Endometrial microvascular endothelial cells (primary cell): ENCODE measurements around the gene NFE2L3. TPM values are rescaled to one million over a fixed set of nuclear protein-coding genes. Genes with fewer than 3 reads are reported as not detected.
"Not testable (repeated sequence)": the region's sequence is repeated elsewhere in the genome, so short reads cannot be mapped to it uniquely, and the experiment has no call there.

Experiments
- in situ Hi-C: cut with HindIII; loops from 2 replicates; pipeline ENCODE4 v1.10.0; 2017; ENCODE audit warnings: low sequenced_read_pairs, low pct_unique_long_range_greater_than_20kb; ENCODE audit errors: inconsistent ontology term
- total RNA-seq: library from RNA; depleted of rRNA; stranded (reverse); fragments of >200 nt; gene quantifications from one replicate; pipeline ENCODE4 v1.2.3, GENCODE V29; 2015; ENCODE audit errors: inconsistent ontology term

The NFE2L3 gene
- total RNA-seq, 1 donor from 2014 or later = 84.3 TPM

DNA sequence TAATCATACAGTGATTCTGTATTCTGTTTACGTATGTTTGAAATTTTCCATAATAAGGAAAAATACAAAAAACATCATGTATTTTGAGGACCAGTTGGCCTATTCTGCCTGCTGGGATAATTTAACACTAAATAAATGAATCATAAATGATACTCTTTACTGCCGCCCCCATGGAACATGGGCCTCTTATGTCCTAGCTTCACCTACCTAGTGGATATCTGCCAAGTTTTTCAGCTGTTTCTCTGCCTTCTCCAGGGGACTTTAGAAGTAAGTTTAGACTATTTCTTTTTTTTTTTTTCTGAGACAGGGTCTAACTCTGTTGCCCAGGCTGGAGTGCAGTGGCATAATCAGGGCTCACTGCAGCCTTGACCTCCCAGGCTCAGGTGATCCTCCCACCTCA lies 10.4 kb downstream of the NFE2L3 start:
- in situ Hi-C loops = no loop called here

DNA sequence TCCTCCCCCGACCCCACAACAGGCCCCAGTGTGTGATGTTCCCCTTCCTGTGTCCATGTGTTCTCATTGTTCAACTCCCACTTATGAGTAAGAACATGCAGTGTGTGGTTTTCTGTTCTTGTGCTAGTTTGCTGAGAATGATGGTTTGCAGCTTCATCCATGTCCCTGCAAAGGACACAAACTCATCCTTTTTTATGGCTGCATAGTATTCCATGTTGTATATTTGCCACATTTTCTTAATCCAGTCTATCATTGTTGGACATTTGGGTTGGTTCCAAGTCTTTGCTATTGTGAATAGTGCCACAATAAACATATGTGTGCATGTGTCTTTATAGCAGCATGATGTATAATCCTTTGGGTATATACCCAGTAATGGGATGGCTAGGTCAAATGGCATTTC lies 11.8 kb downstream of the NFE2L3 start:
- in situ Hi-C loops = not testable (repeated sequence)

DNA sequence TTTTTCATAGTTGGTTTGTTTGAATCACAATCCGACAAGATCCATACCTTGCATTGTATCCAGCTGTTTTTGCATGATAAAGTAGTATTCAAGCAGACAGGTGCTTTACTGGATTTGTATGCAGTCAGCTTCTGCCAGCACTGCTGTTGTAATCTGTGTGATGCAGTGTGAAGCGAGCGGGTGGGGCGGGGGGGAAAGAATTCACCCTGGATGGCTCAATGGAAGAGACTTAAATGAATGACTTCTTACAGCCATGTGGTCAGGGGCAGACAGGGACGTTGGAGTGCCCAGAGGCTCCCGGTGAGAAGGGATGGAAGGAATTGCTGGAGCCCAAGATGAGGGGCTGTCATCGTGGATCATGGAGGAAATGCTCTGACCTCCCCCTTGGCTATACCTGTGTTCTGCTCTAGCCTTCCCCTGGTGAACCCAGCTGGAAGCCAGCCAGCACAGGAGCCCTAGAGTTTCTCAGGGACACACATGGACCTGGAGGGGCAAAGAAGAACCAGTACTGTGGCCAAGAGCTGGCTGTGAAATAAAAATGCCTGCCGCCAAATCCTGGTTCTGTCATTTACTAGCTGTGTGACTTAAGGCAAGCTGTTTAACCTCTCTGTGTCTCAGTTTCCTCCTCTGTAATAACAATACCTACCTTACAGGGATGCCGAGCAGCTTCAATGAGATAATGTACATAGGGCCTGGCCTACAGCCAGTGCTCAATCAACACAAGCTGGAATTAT lies 14.1 kb downstream of the NFE2L3 start:
- in situ Hi-C loops = no loop called here

DNA sequence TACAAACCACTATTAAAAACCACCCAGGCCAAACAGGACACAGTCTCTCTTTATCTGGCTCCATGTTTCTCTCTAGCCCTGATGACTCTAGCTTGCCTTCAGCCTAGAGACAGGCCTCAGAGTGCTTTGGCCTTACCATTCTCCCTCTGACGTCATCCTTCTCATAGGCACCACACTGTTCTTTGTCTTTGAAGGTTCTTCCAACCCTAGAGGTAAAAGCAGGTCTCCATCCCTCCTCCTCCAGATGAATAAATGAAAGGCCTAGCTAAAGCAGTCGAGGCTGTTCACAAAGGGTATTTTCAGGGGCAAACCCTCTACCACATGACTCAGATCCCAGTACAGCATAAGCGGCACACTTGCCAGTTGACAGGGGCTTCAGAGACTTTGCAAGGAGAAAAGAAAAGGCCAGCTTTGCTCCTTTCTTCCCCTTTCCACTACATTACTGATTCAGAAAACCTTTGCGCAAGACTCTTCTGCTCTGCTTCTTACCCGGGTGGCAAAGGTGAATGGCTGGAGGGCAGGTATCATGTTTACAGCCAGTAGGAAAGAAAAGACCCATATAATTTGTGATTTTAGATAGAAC lies 14.8 kb downstream of the NFE2L3 start:
- in situ Hi-C loops = no loop called here

DNA sequence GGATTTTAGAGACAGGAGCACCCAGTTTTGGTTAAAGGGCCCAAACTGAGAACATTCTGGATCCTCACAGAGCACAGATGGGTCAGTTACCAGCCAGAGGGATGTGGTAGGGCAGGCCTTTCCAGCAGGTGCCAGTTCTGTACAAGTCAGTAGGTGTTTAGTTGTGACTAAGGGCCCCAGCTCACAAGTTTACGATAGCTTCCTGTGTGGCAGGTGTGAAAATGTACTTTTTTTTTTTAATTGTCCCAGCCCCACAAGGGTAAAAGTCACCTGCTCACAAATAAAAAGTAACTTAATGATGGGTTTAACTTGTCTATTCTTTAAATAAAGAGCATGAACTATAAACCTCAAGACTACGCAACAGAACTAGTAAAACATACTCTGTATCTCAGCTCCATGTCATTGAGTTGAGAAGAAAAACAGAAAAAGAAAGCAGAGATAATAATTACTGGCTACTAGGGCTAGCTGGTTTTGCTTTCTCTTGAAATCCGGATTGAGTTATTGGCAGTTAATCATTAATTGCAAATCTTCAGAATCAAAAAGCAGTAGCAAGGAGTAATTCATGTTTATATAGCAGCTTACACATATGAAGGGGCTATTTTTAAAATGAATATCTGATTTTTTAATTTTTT lies 15.4 kb downstream of the NFE2L3 start:
- in situ Hi-C loops = no loop called here

- in situ Hi-C loops = no loop called here
Measured at GRCh38 chr7:26168458-26169023, 16.5 kb downstream of the NFE2L3 start.

DNA sequence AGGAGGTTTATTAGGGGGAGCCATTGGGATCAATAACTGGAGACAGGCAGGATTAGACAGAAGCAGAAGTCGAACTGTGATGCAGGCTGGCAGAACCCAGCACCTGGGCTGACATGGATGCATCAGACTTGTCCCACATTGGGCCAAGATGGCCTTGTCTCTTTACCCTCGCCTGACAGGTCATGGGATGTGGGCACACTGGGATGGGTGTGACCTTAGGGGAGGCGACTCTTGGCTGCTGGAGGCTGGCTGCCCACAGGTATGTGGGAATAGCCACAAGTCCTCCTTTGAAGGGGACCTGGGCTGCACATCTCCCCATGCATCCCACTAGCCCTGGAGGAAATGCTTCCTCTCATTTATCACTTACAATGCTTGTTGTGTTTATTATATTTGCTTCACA lies 17.3 kb downstream of the NFE2L3 start:
- in situ Hi-C loops = no loop called here

DNA sequence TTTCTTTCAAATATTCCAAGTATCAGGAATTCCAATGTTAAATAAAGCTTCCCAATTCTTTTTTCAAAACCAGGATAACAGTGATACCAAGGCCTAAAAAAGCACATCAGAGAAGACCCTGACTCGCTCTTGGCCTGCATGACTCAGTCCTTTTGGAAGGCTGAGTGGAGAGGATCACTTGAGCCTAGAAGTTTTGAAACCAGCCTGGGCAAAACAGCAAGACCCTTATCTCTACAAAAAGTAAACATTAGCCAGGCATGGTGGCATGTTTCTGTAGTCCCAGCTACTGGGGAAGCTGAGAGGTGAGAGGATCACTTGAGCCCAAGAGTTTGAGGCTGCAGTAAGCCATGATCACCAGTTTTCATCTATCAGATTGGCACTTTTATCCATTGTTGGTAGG lies 18.7 kb downstream of the NFE2L3 start:
- in situ Hi-C loops = no loop called here

- in situ Hi-C loops = no loop called here
Measured at GRCh38 chr7:26171601-26172000, 19.6 kb downstream of the NFE2L3 start.

GRCh38 chr7:26172048-26172447 lies 20.1 kb downstream of the NFE2L3 start:
- in situ Hi-C loops = no loop called here

DNA sequence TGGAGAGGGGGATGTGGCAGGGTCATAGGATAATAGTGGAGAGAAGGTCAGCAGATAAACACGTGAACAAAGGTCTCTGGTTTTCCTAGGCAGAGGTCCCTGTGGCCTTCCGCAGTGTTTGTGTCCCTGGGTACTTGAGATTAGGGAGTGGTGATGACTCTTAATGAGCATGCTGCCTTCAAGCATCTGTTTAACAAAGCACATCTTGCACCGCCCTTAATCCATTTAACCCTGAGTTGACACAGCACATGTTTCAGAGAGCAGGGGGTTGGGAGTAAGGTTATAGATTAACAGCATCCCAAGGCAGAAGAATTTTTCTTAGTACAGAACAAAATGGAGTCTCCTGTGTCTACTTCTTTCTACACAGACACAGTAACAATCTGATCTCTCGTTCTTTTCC lies 23.9 kb downstream of the NFE2L3 start:
- in situ Hi-C loops = not testable (repeated sequence)

DNA sequence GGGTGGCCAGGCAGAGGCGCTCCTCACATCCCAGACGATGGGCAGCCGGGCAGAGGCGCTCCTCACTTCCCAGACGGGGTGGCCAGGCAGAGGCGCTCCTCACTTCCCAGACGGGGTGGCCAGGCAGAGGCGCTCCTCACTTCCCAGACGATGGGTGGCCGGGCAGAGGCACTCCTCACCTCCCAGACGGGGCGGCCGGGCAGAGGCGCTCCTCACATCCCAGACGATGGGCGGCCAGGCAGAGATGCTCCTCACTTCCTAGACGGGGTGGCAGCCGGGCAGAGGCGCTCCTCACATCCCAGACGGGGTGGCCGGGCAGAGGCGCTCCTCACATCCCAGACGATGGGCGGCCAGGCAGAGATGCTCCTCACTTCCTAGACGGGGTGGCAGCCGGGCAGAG lies 24.7 kb downstream of the NFE2L3 start:
- in situ Hi-C loops = not testable (repeated sequence)

DNA sequence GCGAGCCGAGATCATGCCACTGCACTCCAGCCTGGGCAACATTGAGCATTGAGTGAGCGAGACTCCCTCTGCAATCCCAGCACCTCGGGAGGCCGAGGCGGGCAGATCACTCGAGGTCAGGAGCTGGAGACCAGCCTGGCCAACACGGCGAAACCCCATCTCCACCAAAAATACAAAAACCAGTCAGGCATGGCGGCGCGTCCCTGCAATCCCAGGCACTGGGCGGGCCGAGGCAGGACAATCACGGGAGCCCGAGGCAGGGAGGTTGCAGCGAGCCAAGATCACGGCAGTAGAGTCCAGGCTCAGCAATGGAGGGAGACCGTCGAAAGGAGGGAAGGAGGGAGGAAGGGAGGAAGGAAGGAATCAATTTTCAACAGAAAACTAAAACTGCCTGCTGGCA lies 25.3 kb downstream of the NFE2L3 start:
- in situ Hi-C loops = not testable (repeated sequence)

DNA sequence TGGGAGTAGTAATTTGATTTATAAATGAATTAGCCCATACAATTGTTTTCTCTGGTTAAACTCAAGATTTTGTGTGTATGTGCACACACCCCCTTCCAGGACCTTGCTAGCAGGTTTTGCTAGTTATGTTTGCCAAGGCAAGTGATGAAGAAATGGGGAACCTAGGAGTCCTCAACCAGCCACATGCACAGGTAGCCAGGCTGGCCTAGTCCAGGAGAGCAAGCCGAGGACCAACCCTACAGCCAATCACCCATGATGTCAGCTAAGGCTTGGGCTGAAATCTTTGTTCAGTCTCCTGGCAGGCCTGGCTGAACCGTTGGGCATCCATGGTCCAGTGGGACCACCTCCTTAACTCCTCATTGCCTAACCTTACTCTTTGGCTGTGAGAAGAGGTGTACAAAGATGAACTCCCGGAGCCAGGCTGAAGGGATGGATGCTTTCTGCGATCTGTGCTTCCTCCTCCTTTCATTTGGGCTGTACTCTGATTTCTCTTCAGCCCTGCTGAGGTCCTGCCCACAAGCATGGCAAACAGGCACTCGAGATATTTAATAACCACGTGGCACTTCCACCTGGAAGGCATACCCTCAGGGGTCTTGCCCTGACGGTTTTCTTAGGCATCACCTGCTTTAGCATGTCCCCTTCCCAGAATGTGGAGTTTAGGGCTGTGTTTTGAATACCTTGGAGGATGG lies 26.4 kb downstream of the NFE2L3 start:
- in situ Hi-C loops = no loop called here

GRCh38 chr7:26179422-26179821 lies 27.4 kb downstream of the NFE2L3 start:
- in situ Hi-C loops = no loop called here

DNA sequence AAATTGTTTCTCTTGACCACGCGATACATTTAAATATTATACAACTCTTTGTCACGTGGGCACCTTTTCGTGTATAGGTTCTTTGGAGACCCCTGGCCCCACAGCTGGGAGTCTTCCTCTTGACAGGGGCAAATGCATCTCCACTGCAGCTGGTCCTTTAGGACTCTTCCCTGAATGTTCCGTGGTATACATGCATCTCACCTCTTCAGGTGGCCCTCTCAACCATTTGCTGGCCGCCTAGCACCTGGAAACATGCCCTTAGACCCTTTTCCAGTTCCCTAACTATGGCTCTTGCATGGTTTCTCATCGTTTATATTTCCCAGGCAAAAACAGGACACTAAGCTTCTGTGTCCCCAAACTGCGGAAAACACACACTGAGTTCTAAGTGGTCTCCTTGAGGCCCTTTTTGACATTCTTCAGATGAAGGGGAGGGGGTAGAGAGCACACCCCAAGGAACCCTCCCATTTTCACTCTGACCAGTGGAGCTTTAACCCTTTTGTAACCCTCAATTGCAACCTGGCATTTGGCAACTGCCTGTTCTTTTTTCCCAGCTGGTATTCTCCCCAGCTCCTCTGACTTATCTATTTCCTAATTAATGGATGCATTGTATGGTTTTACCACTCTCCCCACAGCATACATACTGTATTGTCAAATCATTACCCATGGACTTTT lies 28.0 kb downstream of the NFE2L3 start:
- in situ Hi-C loops = no loop called here

- in situ Hi-C loops = no loop called here
Measured at GRCh38 chr7:26180792-26181198, 28.8 kb downstream of the NFE2L3 start.

DNA sequence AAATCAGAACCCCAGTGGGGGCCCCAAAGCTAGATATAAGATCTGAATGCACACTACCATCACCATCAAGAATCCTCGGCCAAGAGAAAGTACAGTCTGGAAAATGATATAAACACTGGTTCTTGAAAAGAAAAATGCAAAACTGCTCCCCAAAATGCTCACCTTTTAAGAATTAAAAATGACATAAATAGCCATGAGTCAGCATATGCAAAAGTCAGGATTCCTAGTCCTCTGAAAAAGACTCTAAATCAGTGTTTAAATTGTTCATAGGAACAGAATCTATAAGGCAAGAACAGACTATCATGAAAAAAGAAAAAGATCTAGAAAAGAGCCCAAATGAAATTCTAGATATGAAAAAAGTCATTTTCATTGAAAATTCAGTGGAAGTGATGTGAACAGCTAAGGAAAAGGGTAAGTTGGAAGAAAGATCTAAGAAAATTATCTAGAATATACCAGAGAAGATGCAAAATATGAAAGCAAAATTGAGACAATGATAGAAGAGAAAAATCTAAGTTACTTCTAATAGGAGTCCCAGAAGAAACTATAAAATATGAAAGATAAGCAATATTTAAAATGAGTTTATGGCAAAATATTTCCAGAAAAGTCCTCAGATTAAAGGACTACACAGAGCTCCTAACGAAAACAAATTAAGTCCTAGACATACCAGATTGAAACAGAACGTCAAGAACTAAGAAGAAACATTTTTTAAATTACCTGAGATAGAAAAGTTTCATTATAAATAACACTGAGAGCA lies 29.7 kb downstream of the NFE2L3 start:
- in situ Hi-C loops = no loop called here
